IMR-90 (cell line): ENCODE results near the gene NCAPG2. TPM values are rescaled to one million over a fixed set of nuclear protein-coding genes. Genes with fewer than 3 reads are reported as not detected.

Experiments used
- ATAC-seq: fragments of 200-7000 bp; cut with Tn5 transposase; 2 replicates; pipeline ENCODE4 v1.9.1; 2020; ENCODE audit warnings: low read depth, mild to moderate bottlenecking, moderate library complexity
- BruUV-seq: library from RNA; stranded (reverse); fragments of 400-500 nt; replicated peaks from 2 replicates; lab custom pipeline; 2021; lab: Mats Ljungman, UMichigan
- CTCF ChIA-PET: fragments of 300-600 bp; formaldehyde crosslinking; extraction: SDS; loops from one replicate; lab custom pipeline; 2021; ENCODE audit warnings: antibody characterized with exemption; lab: Yijun Ruan, JAX
- POLR2A ChIA-PET: fragments of 300-600 bp; sonication (Branson Sonifier 250); formaldehyde crosslinking; loops from one replicate; lab custom pipeline; 2022; ENCODE audit warnings: antibody characterized with exemption; ENCODE audit not compliant: unreplicated experiment; lab: Charles Lee
- DNase-seq: peaks from one replicate; pipeline ENCODE4 v3.0.0; 2013
- H2AFZ ChIP-seq: replicated peaks from 2 replicates; pipeline ENCODE3; 2013; ENCODE audit warnings: low read length, mild to moderate bottlenecking; ENCODE audit not compliant: poor library complexity
- H2AK5ac ChIP-seq: 2 replicates; pipeline ENCODE4 v1.6.1; 2013; ENCODE audit warnings: low read depth, low read length, inconsistent platforms
- H2AK9ac ChIP-seq: replicated peaks from 2 replicates; pipeline ENCODE3; 2013; ENCODE audit warnings: mild to moderate bottlenecking, low read depth, low read length, moderate library complexity; ENCODE audit not compliant: poor library complexity
- H2BK120ac ChIP-seq: 2 replicates; pipeline ENCODE4 v1.6.1; 2013; ENCODE audit warnings: low read depth, low read length, inconsistent platforms
- H2BK15ac ChIP-seq: 3 replicates; pipeline ENCODE4 v1.6.1; 2013; ENCODE audit warnings: low read depth, low read length, inconsistent platforms
- H2BK20ac ChIP-seq: 2 replicates; pipeline ENCODE4 v1.6.1; 2013; ENCODE audit warnings: low read depth, mild to moderate bottlenecking, inconsistent platforms, low read length, moderate library complexity
- H2BK5ac ChIP-seq: 2 replicates; pipeline ENCODE4 v1.6.1; 2013; ENCODE audit warnings: mild to moderate bottlenecking, low read depth, low read length, inconsistent platforms; ENCODE audit not compliant: poor library complexity, severe bottlenecking
- H3K14ac ChIP-seq: replicated peaks from 2 replicates; pipeline ENCODE4 v1.6.1; 2013; ENCODE audit warnings: low read depth, low read length, inconsistent platforms
- H3K18ac ChIP-seq: 2 replicates; pipeline ENCODE4 v1.6.1; 2013; ENCODE audit warnings: low read depth, low read length, control low read depth
- H3K23ac ChIP-seq: 2 replicates; pipeline ENCODE4 v1.6.1; 2013; ENCODE audit warnings: low read depth, low read length, inconsistent platforms
- H3K27ac ChIP-seq: 2 replicates; pipeline ENCODE4 v1.5.1; 2013; ENCODE audit warnings: mild to moderate bottlenecking, control low read depth, low read length; ENCODE audit not compliant: insufficient read depth
- H3K27me3 ChIP-seq: 2 replicates; pipeline ENCODE4 v1.6.1; 2013; ENCODE audit warnings: low read length; ENCODE audit not compliant: control insufficient read depth, insufficient read depth
- H3K36me3 ChIP-seq: 2 replicates; pipeline ENCODE4 v1.6.1; 2013; ENCODE audit warnings: low read length, mixed read lengths; ENCODE audit not compliant: control insufficient read depth, insufficient read depth
- H3K4ac ChIP-seq: 2 replicates; pipeline ENCODE4 v1.6.1; 2013; ENCODE audit warnings: low read depth, low read length, inconsistent platforms
- H3K4me1 ChIP-seq: 2 replicates; pipeline ENCODE4 v1.6.1; 2013; ENCODE audit warnings: low read length, mixed read lengths; ENCODE audit not compliant: control insufficient read depth, insufficient read depth
- H3K4me2 ChIP-seq: 2 replicates; pipeline ENCODE4 v1.6.1; 2013; ENCODE audit warnings: low read depth, mild to moderate bottlenecking, control low read depth, low read length, moderate library complexity
- H3K4me3 ChIP-seq: 2 replicates; pipeline ENCODE4 v1.5.1; 2013; ENCODE audit warnings: low read depth, mild to moderate bottlenecking, control low read depth, low read length, moderate library complexity; ENCODE audit not compliant: insufficient read depth
- H3K56ac ChIP-seq: 2 replicates; pipeline ENCODE4 v1.6.1; 2013; ENCODE audit warnings: low read length, inconsistent platforms; ENCODE audit not compliant: insufficient read depth; ENCODE audit errors: extremely low read depth
- H3K79me1 ChIP-seq, 2 experiments: 2 replicates each; pipeline ENCODE4 v1.6.1; 2013; ENCODE audit warnings: low read length in 2 of 2, inconsistent platforms in 1 of 2, low read depth in 1 of 2
- H3K9ac ChIP-seq: 2 replicates; pipeline ENCODE4 v1.6.1; 2013; ENCODE audit warnings: low read depth, low read length, control low read depth
- H3K9me1 ChIP-seq: 2 replicates; pipeline ENCODE4 v1.6.1; 2013; ENCODE audit warnings: low read length, inconsistent platforms; ENCODE audit not compliant: insufficient read depth
- H3K9me3 ChIP-seq: 2 replicates; pipeline ENCODE4 v1.6.1; 2013; ENCODE audit warnings: low read length; ENCODE audit not compliant: control insufficient read depth, insufficient read depth
- H4K20me1 ChIP-seq: 2 replicates; pipeline ENCODE4 v1.6.1; 2013; ENCODE audit warnings: low read length, inconsistent platforms; ENCODE audit not compliant: insufficient read depth
- H4K5ac ChIP-seq: 2 replicates; pipeline ENCODE4 v1.6.1; 2013; ENCODE audit warnings: mild to moderate bottlenecking, low read depth, low read length, control low read depth
- H4K8ac ChIP-seq, 2 experiments: 2 replicates each; pipeline ENCODE4 v1.6.1; 2013; ENCODE audit warnings: low read depth in 2 of 2, low read length in 2 of 2, control low read depth in 1 of 2, inconsistent platforms in 1 of 2
- H4K91ac ChIP-seq: 2 replicates; pipeline ENCODE4 v1.6.1; 2013; ENCODE audit warnings: low read depth, low read length, inconsistent platforms; ENCODE audit not compliant: insufficient read depth
- BHLHE40 ChIP-seq: fragments of 150-350 bp; IDR thresholded peaks from 2 replicates; pipeline ENCODE4 v1.6.1; 2016; ENCODE audit warnings: mild to moderate bottlenecking, low read depth, low read length
- CEBPB ChIP-seq: IDR thresholded peaks from 2 replicates; pipeline ENCODE4 v1.6.1; 2012; ENCODE audit warnings: low read depth, low read length, improper control_type of control experiment
- CHD1 ChIP-seq: IDR thresholded peaks from 2 replicates; pipeline ENCODE4 v1.6.1; 2012; ENCODE audit warnings: low read depth, low read length, improper control_type of control experiment
- FOS ChIP-seq: fragments of 150-350 bp; IDR thresholded peaks from 2 replicates; pipeline ENCODE4 v1.6.1; 2016; ENCODE audit warnings: low read depth, low read length
- MAFK ChIP-seq: IDR thresholded peaks from 2 replicates; pipeline ENCODE4 v1.6.1; 2012; ENCODE audit warnings: low read depth, low read length, improper control_type of control experiment
- MAZ ChIP-seq: IDR thresholded peaks from 2 replicates; pipeline ENCODE4 v1.6.1; 2012; ENCODE audit warnings: low read depth, mild to moderate bottlenecking, low read length, improper control_type of control experiment, moderate library complexity, borderline replicate concordance
- MXI1 ChIP-seq: IDR thresholded peaks from 2 replicates; pipeline ENCODE4 v1.6.1; 2012; ENCODE audit warnings: low read depth, mild to moderate bottlenecking, low read length, moderate library complexity, borderline replicate concordance
- NFE2L2 ChIP-seq: fragments of 150-350 bp; IDR thresholded peaks from 2 replicates; pipeline ENCODE4 v1.6.1; 2016; ENCODE audit warnings: low read depth, mild to moderate bottlenecking, low read length
- POLR2A ChIP-seq: IDR thresholded peaks from 2 replicates; pipeline ENCODE4 v1.6.1; 2012; ENCODE audit warnings: mild to moderate bottlenecking, low read depth, low read length
- RAD21 ChIP-seq: IDR thresholded peaks from 2 replicates; pipeline ENCODE4 v1.6.1; 2012; ENCODE audit warnings: low read length, improper control_type of control experiment
- RCOR1 ChIP-seq: IDR thresholded peaks from 2 replicates; pipeline ENCODE4 v1.6.1; 2012; ENCODE audit warnings: mild to moderate bottlenecking, low read length, improper control_type of control experiment; ENCODE audit not compliant: insufficient replicate concordance
- RFX5 ChIP-seq: IDR thresholded peaks from 2 replicates; pipeline ENCODE4 v1.8.0; 2012; ENCODE audit warnings: low read depth, mild to moderate bottlenecking, low read length, moderate library complexity
- SMC3 ChIP-seq: fragments of 150-350 bp; IDR thresholded peaks from 2 replicates; pipeline ENCODE4 v1.6.1; 2016; ENCODE audit warnings: low read depth, mild to moderate bottlenecking, antibody characterized with exemption, low read length, moderate library complexity
- WGBS, 2 experiments: methylation state at CpG; one replicate each; pipeline versions ENCODE4 v1.1.5 to v1.1.7; 2013; ENCODE audit warnings: missing lambda C conversion rate in 2 of 2; ENCODE audit not compliant: insufficient read length in 1 of 2; ENCODE audit errors: extremely low coverage in 2 of 2; 5-methylcytosine and 5-hydroxymethylcytosine counted together
- dilution Hi-C: fragments of 300-500 bp; cut with HindIII; formaldehyde crosslinking; loops from one replicate; pipeline ENCODE4 v1.14.3; 2018; ENCODE audit warnings: low sequenced_read_pairs; ENCODE audit not compliant: unreplicated experiment
- in situ Hi-C: fragments of 300-500 bp; cut with MboI; formaldehyde crosslinking; loops from 3 replicates; pipeline ENCODE4 v1.14.3; 2019; ENCODE audit warnings: low sequenced_read_pairs, inconsistent platforms, mixed read lengths
- intact Hi-C: fragments of 100-400 bp; cut with micrococcal nuclease; formaldehyde crosslinking; loops from 2 replicates; pipeline ENCODE4 v1.10.0; 2022
- polyA plus RNA-seq, 3 experiments: library from polyadenylated mRNA; depleted of rRNA; stranded (reverse); fragments of >200 nt; gene quantifications; 2 replicates each; pipeline ENCODE4 v1.2.3, GENCODE V29; 2012; ENCODE audit warnings: low replicate concordance in 1 of 3
- total RNA-seq: library from RNA; depleted of rRNA; stranded (reverse); fragments of >200 nt; gene quantifications from 2 replicates; pipeline ENCODE4 v1.2.3, GENCODE V29; 2012
- TF ChIP-seq, protein P1 (sequence below): fragments of 150-350 bp; IDR thresholded peaks from 2 replicates; pipeline ENCODE4 v1.6.1; 2016; ENCODE audit warnings: low read depth, mild to moderate bottlenecking, low read length, moderate library complexity, borderline replicate concordance
- TF ChIP-seq, protein P2 (sequence below): fragments of 150-350 bp; IDR thresholded peaks from 2 replicates; pipeline ENCODE4 v1.6.1; 2017; ENCODE audit warnings: mild to moderate bottlenecking, antibody characterized with exemption, low read length, low read depth
- TF ChIP-seq, protein P3 (sequence below): conservative IDR thresholded peaks from 2 replicates; pipeline ENCODE4 v1.5.1; 2012; ENCODE audit warnings: mild to moderate bottlenecking, low read depth, low read length, improper control_type of control experiment

NCAPG2 gene
- total and polyA plus RNA-seq, 2 of the 4 experiments (the other 2 are of a cell fraction), result 25.6 to 25.8 TPM

GRCh38 chr7:158648168-158648567 is 56.4 kb downstream of the NCAPG2 start:
- Histone ChIP-seq H3K9me1 (peaks cover 17% of the 10 kb centered on the region), H4K5ac (no peak overlapping the region), H3K4me2 (no peak overlapping the region), H3K9ac (no peak overlapping the region), H4K8ac (no peak overlapping the region; a peak in 1 of 4 replicates), H4K20me1 (no peaks in the 10 kb centered on the region), H3K27ac (peak overlapping the region; percentile 51; the same call in 1 of the 2 replicates), H2BK120ac (no peak overlapping the region), H3K27me3 (no peaks in the 10 kb centered on the region), H2BK20ac (0 out of 2 replicates have a peak overlapping the region, but pooled peaks have one; percentile 40), H2AFZ (no peak overlapping the region), H2BK15ac (no peak overlapping the region), H2AK9ac (no peak overlapping the region), H3K18ac (peak overlapping the region; percentile 43; the same call in 1 of the 2 replicates), H3K4me3 (no peak overlapping the region), H3K79me1 (peaks cover 22 to 43% of the 10 kb centered on the region in 2 experiments), H3K4me1 (peaks cover 18% of the 10 kb centered on the region), H3K56ac (no peak overlapping the region), H3K23ac (no peak overlapping the region), H3K4ac (peak overlapping the region; percentile 68), H3K36me3 (peaks cover 11% of the 10 kb centered on the region), H2AK5ac (peak overlapping the region; percentile 83; the same call in 1 of the 2 replicates), H4K91ac (peak overlapping the region; percentile 54; the same call in 1 of the 2 replicates), H2BK5ac (peak overlapping the region; percentile 42), H3K14ac (no peak overlapping the region), H3K9me3 (no peaks in the 10 kb centered on the region)
- ATAC-seq, result no peak
- dilution Hi-C loops, result no loop called here
- in situ Hi-C loops, result no loop called here
- DNase-seq, result no peak
- intact Hi-C loops, result no loop called here
- no TSS peak for BruUV-seq
- ChIA-PET POLR2A (no interaction called here), CTCF (interaction anchor here (1.0 to 1.6 kb wide), 2 partner anchors 21 to 33 kb away, joined by 3 to 6 read pairs; no protein-coding TSS in a partner anchor)
- no peak for TF ChIP-seq MAFK
- no peak for TF ChIP-seq BHLHE40
- no peak for TF ChIP-seq RCOR1
- TF ChIP-seq SMC3, result no peak
- TF ChIP-seq MXI1, result no peak
- TF ChIP-seq CEBPB, result no peak
- no peak for TF ChIP-seq RAD21
- TF ChIP-seq, protein P1, sequence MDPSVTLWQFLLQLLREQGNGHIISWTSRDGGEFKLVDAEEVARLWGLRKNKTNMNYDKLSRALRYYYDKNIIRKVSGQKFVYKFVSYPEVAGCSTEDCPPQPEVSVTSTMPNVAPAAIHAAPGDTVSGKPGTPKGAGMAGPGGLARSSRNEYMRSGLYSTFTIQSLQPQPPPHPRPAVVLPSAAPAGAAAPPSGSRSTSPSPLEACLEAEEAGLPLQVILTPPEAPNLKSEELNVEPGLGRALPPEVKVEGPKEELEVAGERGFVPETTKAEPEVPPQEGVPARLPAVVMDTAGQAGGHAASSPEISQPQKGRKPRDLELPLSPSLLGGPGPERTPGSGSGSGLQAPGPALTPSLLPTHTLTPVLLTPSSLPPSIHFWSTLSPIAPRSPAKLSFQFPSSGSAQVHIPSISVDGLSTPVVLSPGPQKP, result no peak
- no peak for TF ChIP-seq MAZ
- TF ChIP-seq, protein P2, sequence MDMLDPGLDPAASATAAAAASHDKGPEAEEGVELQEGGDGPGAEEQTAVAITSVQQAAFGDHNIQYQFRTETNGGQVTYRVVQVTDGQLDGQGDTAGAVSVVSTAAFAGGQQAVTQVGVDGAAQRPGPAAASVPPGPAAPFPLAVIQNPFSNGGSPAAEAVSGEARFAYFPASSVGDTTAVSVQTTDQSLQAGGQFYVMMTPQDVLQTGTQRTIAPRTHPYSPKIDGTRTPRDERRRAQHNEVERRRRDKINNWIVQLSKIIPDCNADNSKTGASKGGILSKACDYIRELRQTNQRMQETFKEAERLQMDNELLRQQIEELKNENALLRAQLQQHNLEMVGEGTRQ, result no peak
- TF ChIP-seq FOS, result no peak
- no peak for TF ChIP-seq POLR2A
- TF ChIP-seq NFE2L2, result no peak
- TF ChIP-seq RFX5, result no peak
- TF ChIP-seq, protein P3, sequence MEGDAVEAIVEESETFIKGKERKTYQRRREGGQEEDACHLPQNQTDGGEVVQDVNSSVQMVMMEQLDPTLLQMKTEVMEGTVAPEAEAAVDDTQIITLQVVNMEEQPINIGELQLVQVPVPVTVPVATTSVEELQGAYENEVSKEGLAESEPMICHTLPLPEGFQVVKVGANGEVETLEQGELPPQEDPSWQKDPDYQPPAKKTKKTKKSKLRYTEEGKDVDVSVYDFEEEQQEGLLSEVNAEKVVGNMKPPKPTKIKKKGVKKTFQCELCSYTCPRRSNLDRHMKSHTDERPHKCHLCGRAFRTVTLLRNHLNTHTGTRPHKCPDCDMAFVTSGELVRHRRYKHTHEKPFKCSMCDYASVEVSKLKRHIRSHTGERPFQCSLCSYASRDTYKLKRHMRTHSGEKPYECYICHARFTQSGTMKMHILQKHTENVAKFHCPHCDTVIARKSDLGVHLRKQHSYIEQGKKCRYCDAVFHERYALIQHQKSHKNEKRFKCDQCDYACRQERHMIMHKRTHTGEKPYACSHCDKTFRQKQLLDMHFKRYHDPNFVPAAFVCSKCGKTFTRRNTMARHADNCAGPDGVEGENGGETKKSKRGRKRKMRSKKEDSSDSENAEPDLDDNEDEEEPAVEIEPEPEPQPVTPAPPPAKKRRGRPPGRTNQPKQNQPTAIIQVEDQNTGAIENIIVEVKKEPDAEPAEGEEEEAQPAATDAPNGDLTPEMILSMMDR, result no peak
- no peak for TF ChIP-seq CHD1
- no CpG with 5 or more reads among the region's 7 CpGs for WGBS, 2 experiments
